GM20000 (cell line): Measurements from ENCODE around the gene NDUFB2.

Source experiments
- DNase-seq: peaks from one replicate; pipeline ENCODE4 v3.0.0; 2012; ENCODE audit warnings: low spot score
- CTCF ChIP-seq: IDR thresholded peaks from 2 replicates; pipeline ENCODE4 v1.5.1; 2012; ENCODE audit warnings: mild to moderate bottlenecking, control low read depth; ENCODE audit errors: extremely low read depth, missing control alignments

The NDUFB2 gene

GRCh38 chr7:140694592-140694991, 1.9 kb upstream of the NDUFB2 start:
- TF ChIP-seq CTCF: no peak
- no peak for DNase-seq

DNA sequence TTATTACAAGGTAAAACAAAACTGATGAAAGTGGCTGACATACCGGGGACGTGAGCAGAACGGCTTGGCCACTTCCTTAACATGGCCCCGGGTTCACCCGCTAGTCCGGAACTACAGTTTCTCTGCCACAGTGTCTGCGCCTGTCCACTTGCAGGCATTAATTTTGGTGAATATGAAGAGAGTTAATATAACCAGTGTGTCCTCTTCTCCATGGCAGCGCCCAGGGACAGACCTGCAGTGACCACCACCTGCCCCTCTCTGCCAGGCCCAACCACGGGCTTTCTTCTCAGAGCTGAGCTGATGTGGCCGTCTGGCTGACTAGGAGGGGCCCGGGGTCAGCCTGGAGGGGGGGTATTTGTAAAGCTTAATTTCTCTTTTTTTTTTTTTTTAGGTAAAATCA, 1.1 kb upstream of the NDUFB2 start:
- no peak for TF ChIP-seq CTCF
- DNase-seq: no peak

DNA sequence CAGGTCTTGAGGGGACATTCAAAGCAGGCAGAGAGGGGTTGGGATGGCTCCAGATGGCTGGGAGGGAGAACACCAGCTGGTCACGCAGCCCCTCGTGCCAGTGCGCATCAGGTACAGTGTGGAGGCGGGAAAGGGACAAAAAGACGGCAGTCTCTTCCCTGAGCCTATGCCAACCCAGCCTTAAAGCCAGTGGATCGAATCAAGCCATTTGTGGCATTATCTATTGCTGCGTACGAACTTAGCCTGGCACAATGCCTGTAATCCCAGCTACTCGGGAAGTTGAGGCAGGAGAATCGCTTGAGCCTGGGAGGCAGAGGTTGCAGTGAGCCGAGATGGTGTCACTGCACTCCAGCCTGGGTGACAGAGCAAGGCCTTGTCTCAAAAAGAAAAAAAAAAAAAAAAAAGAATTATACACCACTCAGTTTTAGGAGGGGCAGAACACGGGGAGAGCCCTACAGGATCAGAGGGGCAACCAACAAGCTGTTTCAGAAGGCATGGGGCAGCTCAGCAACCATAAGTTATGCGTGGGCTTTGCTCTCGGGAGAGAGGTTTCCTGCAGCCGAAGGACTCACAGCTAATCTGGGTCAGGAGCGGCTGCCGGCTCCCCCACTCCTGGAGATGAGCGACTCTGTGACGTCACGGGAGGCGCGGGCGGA, 356 bp upstream of the NDUFB2 start:
- DNase-seq: peak; percentile 94
- no peak for TF ChIP-seq CTCF

DNA sequence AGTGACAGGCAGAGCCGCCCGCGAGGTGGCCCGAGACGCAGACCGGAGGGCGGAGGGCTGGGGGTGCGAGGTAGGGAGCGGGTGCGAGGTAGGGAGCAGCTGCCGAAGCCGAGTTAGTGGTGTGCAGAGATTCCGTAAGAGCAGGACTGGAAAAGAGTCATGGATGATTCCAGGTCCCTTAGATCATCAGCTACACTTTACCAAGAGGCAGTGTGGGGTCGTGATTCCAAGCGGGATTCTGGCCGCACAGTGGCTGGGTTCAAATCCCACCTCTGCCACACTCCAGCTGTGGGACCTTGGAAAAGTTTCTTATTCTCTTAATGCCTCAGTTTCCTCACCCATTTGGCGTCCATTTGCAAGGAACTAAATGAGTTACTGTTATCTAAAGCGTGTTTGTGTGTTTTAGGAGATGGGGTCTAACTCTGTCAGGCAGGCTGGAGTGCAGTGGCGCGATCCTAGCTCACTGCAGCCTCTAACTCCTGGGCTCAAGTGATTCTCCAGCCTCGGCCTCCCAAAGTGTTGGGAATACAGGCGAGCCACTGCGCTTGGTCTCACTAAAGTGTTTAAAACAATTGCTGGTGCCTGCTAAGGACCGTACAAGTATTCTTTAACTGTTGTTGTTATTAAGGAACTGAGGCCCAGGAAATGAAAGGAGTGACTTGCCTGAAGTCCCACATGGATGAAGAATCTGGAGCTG, 1.1 kb downstream of the NDUFB2 start:
- TF ChIP-seq CTCF: no peak
- no peak for DNase-seq

DNA sequence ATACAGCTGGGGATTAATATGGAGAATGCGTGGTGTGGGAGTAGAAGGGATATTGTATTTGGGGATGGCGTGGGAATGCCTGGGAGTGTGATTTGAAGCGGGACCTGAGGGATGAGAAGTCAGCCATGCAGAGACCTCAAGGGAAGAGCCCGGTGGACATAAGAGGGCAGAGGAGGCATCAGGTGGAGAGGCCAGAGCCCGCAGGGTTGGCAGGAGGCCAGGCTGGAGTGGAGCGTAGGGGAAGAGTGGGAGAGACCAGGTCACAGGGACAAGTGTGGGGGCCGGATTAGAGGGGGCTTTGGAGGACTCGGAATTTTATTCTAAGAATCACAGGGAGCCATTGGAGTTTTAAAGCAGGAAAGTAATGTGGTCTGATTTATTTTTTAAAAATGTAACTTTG, 2.0 kb downstream of the NDUFB2 start:
- DNase-seq: no peak
- no peak for TF ChIP-seq CTCF

DNA sequence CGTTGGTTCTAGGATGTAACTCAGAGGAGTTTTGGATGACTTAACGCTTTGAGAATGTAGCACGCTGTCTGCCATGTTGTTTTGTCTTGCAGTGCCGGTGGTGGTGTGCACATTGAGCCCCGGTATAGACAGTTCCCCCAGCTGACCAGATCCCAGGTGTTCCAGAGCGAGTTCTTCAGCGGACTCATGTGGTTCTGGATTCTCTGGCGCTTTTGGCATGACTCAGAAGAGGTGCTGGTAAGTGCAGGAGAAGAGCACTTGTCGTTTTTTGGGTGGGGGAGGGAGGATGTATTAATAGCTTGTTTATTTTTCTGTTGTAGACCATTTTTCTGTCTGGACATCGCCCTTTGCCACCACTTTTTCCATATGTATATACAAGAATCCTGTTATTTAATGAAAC, 6.3 kb downstream of the NDUFB2 start:
- DNase-seq: no peak
- TF ChIP-seq CTCF: no peak

GRCh38 chr7:140704205-140704604, 7.7 kb downstream of the NDUFB2 start:
- no peak for DNase-seq
- no peak for TF ChIP-seq CTCF
